ACC112 (cell line): ENCODE data around the gene ACTMAP.
A peak's percentile ranks its signal among the peaks of the same experiment; 100 is the strongest.
"Not testable (repeated sequence)": the region's sequence is repeated elsewhere in the genome, so short reads cannot be mapped to it uniquely, and the experiment has no call there.

Experiments
- H2AFZ ChIP-seq: fragments of 200-600 bp; sonication (generic); one replicate; pipeline ENCODE4 v1.6.0; 2017; ENCODE audit warnings: antibody characterized with exemption, low read length; ENCODE audit not compliant: unreplicated experiment
- H3K27ac ChIP-seq: fragments of 200-600 bp; sonication (generic); 2 replicates; pipeline ENCODE4 v1.5.1; 2014; ENCODE audit warnings: low read depth, mild to moderate bottlenecking, antibody characterized with exemption, low read length, moderate library complexity
- H3K27me3 ChIP-seq: fragments of 200-600 bp; sonication (generic); 2 replicates; pipeline ENCODE4 v1.6.1; 2014; ENCODE audit warnings: mild to moderate bottlenecking, antibody characterized with exemption, low read length, moderate library complexity, mixed read lengths; ENCODE audit not compliant: insufficient read depth
- H3K36me3 ChIP-seq: fragments of 200-600 bp; sonication (generic); 2 replicates; pipeline ENCODE4 v1.6.1; 2016; ENCODE audit warnings: mild to moderate bottlenecking, antibody characterized with exemption, low read length, moderate library complexity, mixed read lengths; ENCODE audit not compliant: insufficient read depth
- H3K4me1 ChIP-seq: fragments of 200-600 bp; sonication (generic); one replicate; pipeline ENCODE4 v1.6.1; 2016; ENCODE audit warnings: low read length, mixed read lengths; ENCODE audit not compliant: insufficient read depth, unreplicated experiment, control insufficient read depth
- H3K4me3 ChIP-seq: fragments of 200-600 bp; sonication (generic); 2 replicates; pipeline ENCODE4 v1.5.1; 2014; ENCODE audit warnings: mild to moderate bottlenecking, low read depth, low read length
- H3K79me2 ChIP-seq: fragments of 200-600 bp; sonication (generic); one replicate; pipeline ENCODE4 v1.6.0; 2016; ENCODE audit warnings: low read length; ENCODE audit not compliant: control insufficient read depth, unreplicated experiment, insufficient read depth

The ACTMAP gene

DNA sequence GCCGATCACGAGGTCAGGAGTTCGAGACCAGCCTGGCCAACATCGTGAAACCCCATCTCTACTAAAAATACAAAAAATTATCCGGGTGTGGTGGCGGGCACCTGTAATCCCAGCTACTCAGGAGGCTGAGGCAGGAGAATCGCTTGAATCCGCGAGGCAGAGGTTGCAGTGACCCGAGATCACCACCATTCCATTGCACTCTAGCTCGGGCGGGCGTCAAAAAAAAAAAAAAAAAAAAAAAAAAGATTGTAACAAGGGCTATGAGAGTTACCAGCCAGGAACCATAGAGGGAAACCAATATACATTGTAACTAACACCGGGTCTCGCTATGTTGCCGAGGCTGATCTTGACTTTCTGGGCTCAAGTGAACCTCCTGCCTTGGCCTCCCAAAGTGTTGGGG lies 18.0 kb downstream of the ACTMAP start:
- H2AFZ ChIP-seq, H3K27me3 ChIP-seq, H3K4me3 ChIP-seq, H3K4me1 ChIP-seq, H3K79me2 ChIP-seq, H3K36me3 ChIP-seq, H3K27ac ChIP-seq: not testable (repeated sequence)

GRCh38 chr19:40730065-40730464 lies 20.2 kb downstream of the ACTMAP start:
- H3K4me1 ChIP-seq, H2AFZ ChIP-seq, H3K79me2 ChIP-seq, H3K27ac ChIP-seq, H3K36me3 ChIP-seq, H3K27me3 ChIP-seq, H3K4me3 ChIP-seq: not testable (repeated sequence)

- Histone ChIP-seq H3K4me1 (peaks cover 3% of the 10 kb centered on the region), H3K79me2 (peaks cover 20% of the 10 kb centered on the region), H3K27me3 (no peaks in the 10 kb centered on the region), H3K4me3 (no peak overlapping the region), H3K36me3 (peaks cover 8% of the 10 kb centered on the region; the same call in 1 of the 2 replicates), H3K27ac (no peak overlapping the region), H2AFZ (no peak overlapping the region)
These were observed 24.0 kb downstream of the ACTMAP start for GRCh38 chr19:40726279-40726678.

DNA sequence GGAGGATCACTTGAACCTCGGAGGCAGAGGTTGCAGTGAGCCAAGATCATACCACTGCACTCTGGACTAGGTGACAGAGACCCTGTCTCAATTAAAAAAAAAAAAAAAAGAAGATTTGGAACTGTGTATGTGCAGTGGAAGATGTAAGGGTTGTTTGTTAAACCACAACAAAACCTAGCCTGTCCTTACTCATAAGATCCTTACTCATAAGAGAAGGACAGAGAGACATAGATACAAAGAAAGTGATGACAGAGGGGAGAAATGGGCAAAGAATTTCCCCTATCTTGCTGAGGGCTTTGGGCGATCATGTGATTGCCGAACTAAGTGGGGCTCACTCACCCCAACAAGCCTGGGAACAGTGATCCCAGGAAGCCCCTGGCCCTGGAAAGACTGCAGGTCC lies 25.4 kb downstream of the ACTMAP start:
- no peak overlapping the region for H3K27ac ChIP-seq
- H2AFZ ChIP-seq: no peak overlapping the region
- peaks cover 5% of the 10 kb centered on the region; the same call in 1 of the 2 replicates for H3K36me3 ChIP-seq
- no peak overlapping the region for H3K4me3 ChIP-seq
- H3K79me2 ChIP-seq: peaks cover 30% of the 10 kb centered on the region
- H3K4me1 ChIP-seq: peaks cover 13% of the 10 kb centered on the region
- H3K27me3 ChIP-seq: no peaks in the 10 kb centered on the region

- no peak overlapping the region for H3K27ac ChIP-seq
- no peak overlapping the region for H3K4me3 ChIP-seq
- H3K27me3 ChIP-seq: no peaks in the 10 kb centered on the region
- H3K36me3 ChIP-seq: peaks cover 5% of the 10 kb centered on the region; the same call in 1 of the 2 replicates
- H3K4me1 ChIP-seq: peaks cover 13% of the 10 kb centered on the region
- no peak overlapping the region for H2AFZ ChIP-seq
- peaks cover 36% of the 10 kb centered on the region for H3K79me2 ChIP-seq
These were observed 26.0 kb downstream of the ACTMAP start for GRCh38 chr19:40724315-40724714.

- Histone ChIP-seq H3K4me3 (no peak overlapping the region), H3K27me3 (no peaks in the 10 kb centered on the region), H3K27ac (no peak overlapping the region), H3K36me3 (peaks cover 5% of the 10 kb centered on the region; the same call in 1 of the 2 replicates), H3K4me1 (peaks cover 13% of the 10 kb centered on the region), H3K79me2 (peaks cover 41% of the 10 kb centered on the region), H2AFZ (no peak overlapping the region)
These were observed 26.5 kb downstream of the ACTMAP start for GRCh38 chr19:40723661-40724254.

GRCh38 chr19:40721936-40722661 lies 28.2 kb downstream of the ACTMAP start:
- H3K27me3 ChIP-seq: no peaks in the 10 kb centered on the region
- 0 out of 2 replicates have a peak, but pooled peaks cover 5% of the 10 kb centered on the region for H3K36me3 ChIP-seq
- peak overlapping the region; percentile 99 for H3K27ac ChIP-seq
- H3K4me1 ChIP-seq: peaks cover 13% of the 10 kb centered on the region
- H3K4me3 ChIP-seq: peak overlapping the region; percentile 10
- no peak overlapping the region for H2AFZ ChIP-seq
- peaks cover 56% of the 10 kb centered on the region for H3K79me2 ChIP-seq

DNA sequence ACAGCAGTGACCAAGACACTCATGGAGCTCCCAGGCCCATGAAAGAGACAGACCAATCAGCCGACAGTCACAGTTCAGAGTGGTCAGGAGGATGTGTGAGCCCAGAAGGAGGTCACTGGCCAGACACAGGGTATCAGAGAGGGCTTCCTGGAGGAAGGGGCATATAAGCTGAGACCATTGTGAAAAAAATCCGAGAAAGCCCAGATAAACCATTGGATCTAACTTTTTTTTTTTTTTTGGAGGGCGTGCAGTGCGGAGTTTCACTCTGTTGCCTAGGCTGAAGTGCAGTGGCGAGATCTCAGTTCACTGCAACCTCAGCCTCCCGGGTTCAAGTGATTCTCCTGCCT lies 29.2 kb downstream of the ACTMAP start:
- Histone ChIP-seq H3K4me1 (peaks cover 13% of the 10 kb centered on the region), H3K27ac (peak overlapping the region; percentile 99), H3K79me2 (peaks cover 52% of the 10 kb centered on the region), H3K36me3 (no peaks in the 10 kb centered on the region), H3K27me3 (no peaks in the 10 kb centered on the region), H3K4me3 (peak overlapping the region; percentile 85), H2AFZ (no peak overlapping the region)

DNA sequence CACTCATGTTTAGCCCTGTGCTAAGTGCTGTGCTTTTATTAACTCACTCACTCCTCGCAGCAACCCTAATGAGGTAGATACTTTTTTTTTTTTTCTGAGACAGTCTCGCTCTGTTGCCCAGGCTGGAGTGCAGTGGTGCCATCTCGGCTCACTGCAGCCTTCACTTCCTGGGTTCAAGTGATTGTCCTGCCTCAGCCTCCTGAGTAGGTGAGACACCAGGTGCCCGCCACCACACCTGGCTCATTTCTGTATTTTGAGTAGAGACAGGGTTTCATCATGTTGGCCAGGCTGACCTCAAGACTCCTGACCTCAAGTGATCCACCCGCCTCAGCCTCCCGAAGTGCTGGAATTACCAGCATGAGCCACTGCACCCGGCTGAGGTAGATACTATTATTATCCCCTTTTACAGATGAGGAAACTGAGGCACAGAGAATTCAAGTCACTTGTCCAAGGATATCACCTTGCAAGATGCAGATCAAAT lies 30.8 kb downstream of the ACTMAP start:
- peak overlapping the region; percentile 99 for H3K27ac ChIP-seq
- peaks cover 51% of the 10 kb centered on the region for H3K79me2 ChIP-seq

GRCh38 chr19:40718774-40719391 lies 31.4 kb downstream of the ACTMAP start:
- Histone ChIP-seq H3K79me2 (peaks cover 47% of the 10 kb centered on the region), H3K27me3 (no peaks in the 10 kb centered on the region), H3K27ac (peak overlapping the region; percentile 99), H3K4me3 (peak overlapping the region; percentile 85), H3K36me3 (no peaks in the 10 kb centered on the region), H2AFZ (peak overlapping the region; percentile 65), H3K4me1 (peaks cover 18% of the 10 kb centered on the region)

More for the DNA sequence above, 30.8 kb downstream of the ACTMAP start:
- Histone ChIP-seq H3K36me3 (no peaks in the 10 kb centered on the region), H3K4me1 (peaks cover 15% of the 10 kb centered on the region), H3K27me3 (no peaks in the 10 kb centered on the region), H3K4me3 (peak overlapping the region; percentile 85), H2AFZ (no peak overlapping the region)
